ENCODE data around the gene PDSS2. TPM values are rescaled to one million over a fixed set of nuclear protein-coding genes. Genes with fewer than 3 reads are reported as not detected.

Gene PDSS2
- total RNA-seq, 1 donor from 2014 or later, result 12.4 TPM

GRCh38 chr6:107267006-107267405, 192.4 kb downstream of the PDSS2 start:
- no peaks in the 10 kb centered on the region for H3K4me1 Mint-ChIP-seq (ENCODE audit: unreplicated experiment)
- no peak overlapping the region for H3K4me3 Mint-ChIP-seq (ENCODE audit: unreplicated experiment)
- no peak for TF ChIP-seq CTCF (IDR thresholded peaks at IDR 0.05)
- H3K36me3 Mint-ChIP-seq (ENCODE audit: unreplicated experiment), result no peaks in the 10 kb centered on the region
- H3K9me3 Mint-ChIP-seq (ENCODE audit: unreplicated experiment), result no peaks in the 10 kb centered on the region
- no peak overlapping the region for H3K27ac Mint-ChIP-seq (ENCODE audit: unreplicated experiment)
- no peaks in the 10 kb centered on the region for H3K27me3 Mint-ChIP-seq (ENCODE audit: unreplicated experiment)
- no peak for DNase-seq (ENCODE audit: extremely low spot score, unreplicated experiment)

GRCh38 chr6:107266563-107266962, 192.8 kb downstream of the PDSS2 start:
- DNase-seq (ENCODE audit: extremely low spot score, unreplicated experiment), result no peak
- Mint-ChIP-seq H3K27me3 (ENCODE audit: unreplicated experiment) (no peaks in the 10 kb centered on the region), H3K27ac (ENCODE audit: unreplicated experiment) (no peak overlapping the region), H3K9me3 (ENCODE audit: unreplicated experiment) (no peaks in the 10 kb centered on the region), H3K4me1 (ENCODE audit: unreplicated experiment) (no peaks in the 10 kb centered on the region), H3K36me3 (ENCODE audit: unreplicated experiment) (no peaks in the 10 kb centered on the region), H3K4me3 (ENCODE audit: unreplicated experiment) (no peak overlapping the region)
- no peak for TF ChIP-seq CTCF (IDR thresholded peaks at IDR 0.05)

- H3K27ac Mint-ChIP-seq (ENCODE audit: unreplicated experiment), result no peak overlapping the region
- no peak overlapping the region for H3K4me3 Mint-ChIP-seq (ENCODE audit: unreplicated experiment)
- H3K9me3 Mint-ChIP-seq (ENCODE audit: unreplicated experiment), result peaks cover 3% of the 10 kb centered on the region
- no peaks in the 10 kb centered on the region for H3K27me3 Mint-ChIP-seq (ENCODE audit: unreplicated experiment)
- TF ChIP-seq CTCF (IDR thresholded peaks at IDR 0.05), result no peak
- H3K36me3 Mint-ChIP-seq (ENCODE audit: unreplicated experiment), result peaks cover 2% of the 10 kb centered on the region
- H3K4me1 Mint-ChIP-seq (ENCODE audit: unreplicated experiment), result no peaks in the 10 kb centered on the region
- no peak for DNase-seq (ENCODE audit: extremely low spot score, unreplicated experiment)
These were observed 195.0 kb downstream of the PDSS2 start for GRCh38 chr6:107264357-107264840.

GRCh38 chr6:107259951-107260350, 199.4 kb downstream of the PDSS2 start:
- Mint-ChIP-seq H3K27me3 (ENCODE audit: unreplicated experiment) (no peaks in the 10 kb centered on the region), H3K9me3 (ENCODE audit: unreplicated experiment) (peaks cover 3% of the 10 kb centered on the region), H3K4me3 (ENCODE audit: unreplicated experiment) (no peak overlapping the region), H3K4me1 (ENCODE audit: unreplicated experiment) (no peaks in the 10 kb centered on the region), H3K36me3 (ENCODE audit: unreplicated experiment) (peaks cover 2% of the 10 kb centered on the region), H3K27ac (ENCODE audit: unreplicated experiment) (no peak overlapping the region)
- no peak for TF ChIP-seq CTCF (IDR thresholded peaks at IDR 0.05)
- DNase-seq (ENCODE audit: extremely low spot score, unreplicated experiment), result no peak

- Mint-ChIP-seq H3K4me1 (ENCODE audit: unreplicated experiment) (peaks cover 2% of the 10 kb centered on the region), H3K27ac (ENCODE audit: unreplicated experiment) (no peak overlapping the region), H3K9me3 (ENCODE audit: unreplicated experiment) (no peaks in the 10 kb centered on the region), H3K36me3 (ENCODE audit: unreplicated experiment) (no peaks in the 10 kb centered on the region), H3K27me3 (ENCODE audit: unreplicated experiment) (no peaks in the 10 kb centered on the region), H3K4me3 (ENCODE audit: unreplicated experiment) (no peak overlapping the region)
- no peak for DNase-seq (ENCODE audit: extremely low spot score, unreplicated experiment)
- no peak for TF ChIP-seq CTCF (IDR thresholded peaks at IDR 0.05)
These were observed 211.2 kb downstream of the PDSS2 start for GRCh38 chr6:107248147-107248546.

All from osteocyte (in vitro differentiated cells).